H9 (cell line): ENCODE measurements around the gene ANKRD55. TPM values are rescaled to one million over a fixed set of nuclear protein-coding genes. Genes with fewer than 3 reads are reported as not detected.

Source experiments
- DNase-seq: peaks from one replicate; pipeline ENCODE4 v3.0.0-alpha.2; 2017
- H2AFZ ChIP-seq: one replicate; pipeline ENCODE4 v1.6.1; 2013; ENCODE audit warnings: mild to moderate bottlenecking, low read length, control low read depth, moderate library complexity
- H2AK5ac ChIP-seq: 2 replicates; pipeline ENCODE4 v1.6.1; 2013; ENCODE audit warnings: low read length, control low read depth, mixed read lengths; ENCODE audit not compliant: insufficient read length
- H2BK120ac ChIP-seq: one replicate; pipeline ENCODE4 v1.6.1; 2013; ENCODE audit warnings: low read depth, mild to moderate bottlenecking, low read length, control low read depth, inconsistent platforms; ENCODE audit not compliant: poor library complexity, severe bottlenecking
- H2BK12ac ChIP-seq: 2 replicates; pipeline ENCODE4 v1.6.1; 2013; ENCODE audit warnings: low read length, control low read depth, mixed read lengths, low read depth; ENCODE audit not compliant: insufficient read length
- H2BK15ac ChIP-seq: 2 replicates; pipeline ENCODE4 v1.6.1; 2013; ENCODE audit warnings: low read depth, low read length, control low read depth
- H2BK20ac ChIP-seq: one replicate; pipeline ENCODE4 v1.6.1; 2013; ENCODE audit warnings: low read depth, mild to moderate bottlenecking, low read length, control low read depth, inconsistent platforms; ENCODE audit not compliant: poor library complexity, severe bottlenecking
- H2BK5ac ChIP-seq: 2 replicates; pipeline ENCODE4 v1.6.1; 2013; ENCODE audit warnings: low read length, control low read depth, mixed read lengths; ENCODE audit not compliant: insufficient read length
- H3K14ac ChIP-seq: 2 replicates; pipeline ENCODE4 v1.6.1; 2013; ENCODE audit warnings: low read length, control low read depth; ENCODE audit not compliant: insufficient read depth
- H3K18ac ChIP-seq: 2 replicates; pipeline ENCODE4 v1.6.1; 2013; ENCODE audit warnings: low read depth, mild to moderate bottlenecking, mixed read lengths, low read length, control low read depth; ENCODE audit not compliant: insufficient read length
- H3K23ac ChIP-seq: 2 replicates; pipeline ENCODE4 v1.6.1; 2013; ENCODE audit warnings: low read length, control low read depth, mixed read lengths, low read depth; ENCODE audit not compliant: insufficient read length
- H3K23me2 ChIP-seq: 2 replicates; pipeline ENCODE4 v1.6.1; 2013; ENCODE audit warnings: low read depth, mild to moderate bottlenecking, mixed read lengths, low read length, control low read depth; ENCODE audit not compliant: insufficient read length, poor library complexity, severe bottlenecking
- H3K27ac ChIP-seq: 2 replicates; pipeline ENCODE4 v1.5.1; 2013; ENCODE audit warnings: low read length, control low read depth, mixed read lengths, low read depth; ENCODE audit not compliant: insufficient read length
- H3K27me3 ChIP-seq: 2 replicates; pipeline ENCODE4 v1.6.1; 2013; ENCODE audit warnings: low read length, control low read depth, inconsistent platforms; ENCODE audit not compliant: insufficient read depth
- H3K4ac ChIP-seq: 2 replicates; pipeline ENCODE4 v1.6.1; 2013; ENCODE audit warnings: low read depth, mild to moderate bottlenecking, control low read depth, inconsistent platforms, low read length, moderate library complexity
- H3K4me1 ChIP-seq: 2 replicates; pipeline ENCODE4 v1.6.1; 2013; ENCODE audit warnings: low read length, control low read depth, inconsistent platforms; ENCODE audit not compliant: insufficient read depth
- H3K4me2 ChIP-seq: 2 replicates; pipeline ENCODE4 v1.6.1; 2013; ENCODE audit warnings: low read length, control low read depth, mixed read lengths; ENCODE audit not compliant: insufficient read length, insufficient read depth
- H3K56ac ChIP-seq: 2 replicates; pipeline ENCODE4 v1.6.1; 2013; ENCODE audit warnings: low read depth, mild to moderate bottlenecking, mixed read lengths, low read length, control low read depth; ENCODE audit not compliant: insufficient read length
- H3K79me1 ChIP-seq: 2 replicates; pipeline ENCODE4 v1.6.1; 2013; ENCODE audit warnings: low read depth, mild to moderate bottlenecking, moderate library complexity, low read length, control low read depth, inconsistent platforms; ENCODE audit not compliant: insufficient read depth, poor library complexity, severe bottlenecking
- H3K79me2 ChIP-seq: 2 replicates; pipeline ENCODE4 v1.6.1; 2013; ENCODE audit warnings: low read length, control low read depth, inconsistent platforms; ENCODE audit not compliant: insufficient read depth
- H3K9ac ChIP-seq: 2 replicates; pipeline ENCODE4 v1.6.1; 2013; ENCODE audit warnings: low read length, control low read depth, mixed read lengths; ENCODE audit not compliant: insufficient read length; ENCODE audit errors: extremely low read depth
- H3K9me3 ChIP-seq: one replicate; pipeline ENCODE4 v1.6.1; 2013; ENCODE audit warnings: low read depth, low read length, inconsistent platforms; ENCODE audit not compliant: control insufficient read depth
- H3T11ph ChIP-seq: one replicate; pipeline ENCODE4 v1.6.1; 2013; ENCODE audit warnings: mild to moderate bottlenecking, low read length, control low read depth, inconsistent platforms
- H4K20me1 ChIP-seq: one replicate; pipeline ENCODE4 v1.6.1; 2013; ENCODE audit not compliant: control insufficient read depth, insufficient read length, insufficient read depth
- H4K5ac ChIP-seq: 2 replicates; pipeline ENCODE4 v1.6.1; 2013; ENCODE audit warnings: low read depth, mild to moderate bottlenecking, mixed read lengths, low read length, control low read depth; ENCODE audit not compliant: insufficient read length
- H4K8ac ChIP-seq: replicated peaks from 2 replicates; pipeline ENCODE4 v1.6.1; 2013; ENCODE audit warnings: low read length, control low read depth, mixed read lengths, low read depth; ENCODE audit not compliant: insufficient read length
- H4K91ac ChIP-seq: 2 replicates; pipeline ENCODE4 v1.6.1; 2013; ENCODE audit warnings: low read depth, mild to moderate bottlenecking, moderate library complexity, mixed read lengths, low read length, control low read depth; ENCODE audit not compliant: insufficient read length
- H3K27ac Mint-ChIP-seq, 3 experiments: 2 replicates in 2 of 3; 3 replicates in 1 of 3; pipeline ENCODE4 v1.8.0; 2020 to 2021; ENCODE audit warnings: mixed read lengths in 3 of 3, mild to moderate bottlenecking in 1 of 3, moderate library complexity in 1 of 3
- H3K27me3 Mint-ChIP-seq: 2 replicates; pipeline ENCODE4 v1.8.0; 2021; ENCODE audit warnings: low read depth, mild to moderate bottlenecking, moderate library complexity, mixed read lengths
- H3K36me3 Mint-ChIP-seq, 3 experiments: 2 replicates in 2 of 3; 3 replicates in 1 of 3; pipeline ENCODE4 v1.8.0; 2020 to 2021; ENCODE audit warnings: low read depth in 3 of 3, mixed read lengths in 3 of 3; ENCODE audit not compliant: insufficient read depth in 1 of 3
- H3K4me1 Mint-ChIP-seq, 2 experiments: 2 replicates each; pipeline ENCODE4 v1.8.0; 2020; ENCODE audit warnings: mixed read lengths in 2 of 2
- H3K4me3 Mint-ChIP-seq, 2 experiments: 2 replicates in 1 of 2; 3 replicates in 1 of 2; pipeline ENCODE4 v1.8.0; 2020 to 2021; ENCODE audit warnings: mild to moderate bottlenecking in 2 of 2, mixed read lengths in 2 of 2, moderate library complexity in 1 of 2
- H3K9me3 Mint-ChIP-seq, 2 experiments: 2 replicates in 1 of 2; 3 replicates in 1 of 2; pipeline ENCODE4 v1.8.0; 2020; ENCODE audit warnings: mild to moderate bottlenecking in 2 of 2, mixed read lengths in 2 of 2, moderate library complexity in 1 of 2
- WGBS: extraction: QIAGEN DNeasy Blood & Tissue Kit; methylation state at CpG from one replicate; pipeline ENCODE4 v1.1.7; 2013; ENCODE audit warnings: missing lambda C conversion rate, low lambda C conversion rate, mixed read lengths; ENCODE audit not compliant: insufficient read length; ENCODE audit errors: extremely low coverage; 5-methylcytosine and 5-hydroxymethylcytosine counted together
- total RNA-seq: library from RNA; stranded (reverse); gene quantifications from 2 replicates; pipeline ENCODE4 v1.2.1, GENCODE V29; 2021
- TF ChIP-seq, protein P1 (sequence below): fragments of 200-600 bp; sonication (generic); conservative IDR thresholded peaks from 3 replicates; pipeline ENCODE4 v1.8.0; 2021; ENCODE audit warnings: antibody characterized with exemption, mild to moderate bottlenecking

The ANKRD55 gene
- total RNA-seq, 1 experiment from 2014 or later: not detected

DNA sequence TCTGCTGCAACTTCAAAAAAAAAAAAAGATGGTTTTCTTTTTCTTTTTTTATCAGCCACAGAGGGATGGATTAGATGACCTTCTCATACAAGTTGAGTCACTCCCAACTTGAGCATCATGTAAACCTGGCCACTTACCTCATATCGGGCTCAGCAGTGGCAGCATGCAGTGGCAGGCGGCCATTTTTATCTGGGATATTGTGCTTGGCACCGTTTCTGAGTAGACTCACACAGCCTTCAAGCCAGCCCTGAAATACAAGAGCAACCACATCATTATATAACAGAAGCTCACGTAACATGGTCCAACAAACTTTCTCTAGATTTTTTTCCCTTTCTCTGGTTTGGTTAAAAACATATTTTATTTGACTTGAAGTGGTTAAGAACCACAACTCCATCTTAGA is 62.6 kb downstream of the ANKRD55 start:
- Histone ChIP-seq H4K20me1 (no peaks in the 10 kb centered on the region), H3K23ac (no peak overlapping the region), H2AFZ (no peak overlapping the region), H3K18ac (no peak overlapping the region), H3K4me2 (no peak overlapping the region), H3K4me1 (peaks cover 3% of the 10 kb centered on the region; the same call in 1 of the 2 replicates), H3K27ac (no peak overlapping the region), H4K8ac (no peak overlapping the region), H2AK5ac (no peak overlapping the region), H2BK120ac (no peak overlapping the region), H3K9ac (no peak overlapping the region), H2BK5ac (no peak overlapping the region), H3K56ac (no peak overlapping the region), H3T11ph (no peak overlapping the region), H4K5ac (no peak overlapping the region), H3K79me2 (no peaks in the 10 kb centered on the region), H2BK12ac (no peak overlapping the region), H3K4ac (no peak overlapping the region), H4K91ac (no peak overlapping the region), H3K9me3 (no peaks in the 10 kb centered on the region), H3K23me2 (no peaks in the 10 kb centered on the region), H2BK20ac (no peak overlapping the region), H3K14ac (no peak overlapping the region), H3K79me1 (no peaks in the 10 kb centered on the region), H3K27me3 (no peaks in the 10 kb centered on the region), H2BK15ac (no peak overlapping the region)
- TF ChIP-seq, protein P1, sequence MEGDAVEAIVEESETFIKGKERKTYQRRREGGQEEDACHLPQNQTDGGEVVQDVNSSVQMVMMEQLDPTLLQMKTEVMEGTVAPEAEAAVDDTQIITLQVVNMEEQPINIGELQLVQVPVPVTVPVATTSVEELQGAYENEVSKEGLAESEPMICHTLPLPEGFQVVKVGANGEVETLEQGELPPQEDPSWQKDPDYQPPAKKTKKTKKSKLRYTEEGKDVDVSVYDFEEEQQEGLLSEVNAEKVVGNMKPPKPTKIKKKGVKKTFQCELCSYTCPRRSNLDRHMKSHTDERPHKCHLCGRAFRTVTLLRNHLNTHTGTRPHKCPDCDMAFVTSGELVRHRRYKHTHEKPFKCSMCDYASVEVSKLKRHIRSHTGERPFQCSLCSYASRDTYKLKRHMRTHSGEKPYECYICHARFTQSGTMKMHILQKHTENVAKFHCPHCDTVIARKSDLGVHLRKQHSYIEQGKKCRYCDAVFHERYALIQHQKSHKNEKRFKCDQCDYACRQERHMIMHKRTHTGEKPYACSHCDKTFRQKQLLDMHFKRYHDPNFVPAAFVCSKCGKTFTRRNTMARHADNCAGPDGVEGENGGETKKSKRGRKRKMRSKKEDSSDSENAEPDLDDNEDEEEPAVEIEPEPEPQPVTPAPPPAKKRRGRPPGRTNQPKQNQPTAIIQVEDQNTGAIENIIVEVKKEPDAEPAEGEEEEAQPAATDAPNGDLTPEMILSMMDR: no peak
- WGBS: no CpG with 5 or more reads among the region's 4 CpGs
- H3K27me3 Mint-ChIP-seq: no peaks in the 10 kb centered on the region; the same call in 1 of the 2 replicates
- H3K4me1 Mint-ChIP-seq: peaks cover 16% of the 10 kb centered on the region in 2 experiments
- H3K9me3 Mint-ChIP-seq: no peaks in the 10 kb centered on the region
- DNase-seq: no peak
- H3K4me3 Mint-ChIP-seq: no peak overlapping the region
- no peak overlapping the region for H3K27ac Mint-ChIP-seq
- no peaks in the 10 kb centered on the region; a peak in 1 of 7 replicates for H3K36me3 Mint-ChIP-seq
